SK-N-SH (cell line): Measurements from ENCODE around the gene PIGZ. TPM values are rescaled to one million over a fixed set of nuclear protein-coding genes. Genes with fewer than 3 reads are reported as not detected.

Source experiments
- CTCF ChIA-PET: fragments of 300-600, 350-600 bp; formaldehyde crosslinking; extraction: SDS; loops from one replicate; lab custom pipeline; 2021; lab: Yijun Ruan, JAX
- POLR2A ChIA-PET: fragments of 350-600 bp; sonication (Branson Sonifier 250); formaldehyde crosslinking; extraction: SDS; loops from one replicate; lab custom pipeline; 2020; ENCODE audit warnings: antibody characterized with exemption, inconsistent platforms; lab: Yijun Ruan, JAX
- DNase-seq: peaks from one replicate; pipeline ENCODE4 v3.0.0; 2012
- H2AFZ ChIP-seq: fragments of 200-600 bp; sonication (generic); 2 replicates; pipeline ENCODE4 v1.8.1; 2016; ENCODE audit warnings: antibody characterized with exemption, mild to moderate bottlenecking, low read depth
- H3F3A ChIP-seq: fragments of 200-600 bp; sonication (generic); replicated peaks from 2 replicates; pipeline ENCODE3; 2016; ENCODE audit warnings: antibody characterized with exemption, mild to moderate bottlenecking; ENCODE audit not compliant: insufficient read depth
- H3K27ac ChIP-seq, 2 experiments: fragments of 200-500 bp in 1 of 2; fragments of 200-600 bp in 1 of 2; sonication (Bioruptor generic) in 1 of 2; sonication (generic), shearing (Covaris generic) in 1 of 2; 2 replicates each; pipeline versions ENCODE4 v1.5.1 to v1.6.1; 2014 to 2016; ENCODE audit warnings: low read depth in 2 of 2, inconsistent platforms in 1 of 2, low read length in 1 of 2, mild to moderate bottlenecking in 1 of 2, mixed read lengths in 1 of 2
- H3K27me3 ChIP-seq: fragments of 200-600 bp; sonication (generic), shearing (Covaris generic); 2 replicates; pipeline ENCODE4 v1.6.1; 2016; ENCODE audit warnings: mixed run types; ENCODE audit not compliant: insufficient read depth
- H3K36me3 ChIP-seq, 2 experiments: fragments of 200-500 bp in 1 of 2; fragments of 200-600 bp in 1 of 2; sonication (Bioruptor generic) in 1 of 2; sonication (generic) in 1 of 2; replicated peaks in 1 of 2; 2 replicates each; pipeline versions ENCODE3 to v1.5.1; 2014 to 2016; ENCODE audit warnings: low read length in 1 of 2, mild to moderate bottlenecking in 1 of 2; ENCODE audit not compliant: insufficient read depth in 2 of 2, control insufficient read depth in 1 of 2
- H3K4me1 ChIP-seq, 2 experiments: fragments of 200-500 bp in 1 of 2; fragments of 200-600 bp in 1 of 2; sonication (Bioruptor generic) in 1 of 2; sonication (generic), shearing (Covaris generic) in 1 of 2; 2 replicates each; pipeline versions ENCODE4 v1.5.1 to v1.6.1; 2014 to 2016; ENCODE audit warnings: low read depth in 1 of 2, low read length in 1 of 2, mixed run types in 1 of 2; ENCODE audit not compliant: insufficient read depth in 2 of 2, control insufficient read depth in 1 of 2
- H3K4me2 ChIP-seq: fragments of 200-600 bp; sonication (generic), shearing (Covaris generic); 2 replicates; pipeline ENCODE4 v1.6.1; 2017; ENCODE audit warnings: mixed run types
- H3K4me3 ChIP-seq, 2 experiments: fragments of 200-500 bp in 1 of 2; fragments of 200-600 bp in 1 of 2; sonication (Bioruptor generic) in 1 of 2; sonication (generic), shearing (Covaris generic) in 1 of 2; 2 replicates each; pipeline versions ENCODE4 v1.5.1 to v1.8.1; 2014 to 2016; ENCODE audit warnings: low read depth in 2 of 2, inconsistent platforms in 1 of 2, low read length in 1 of 2, mild to moderate bottlenecking in 1 of 2, mixed read lengths in 1 of 2, moderate library complexity in 1 of 2
- H3K79me2 ChIP-seq: fragments of 200-600 bp; sonication (generic); 2 replicates; pipeline ENCODE4 v1.8.1; 2017; ENCODE audit warnings: mild to moderate bottlenecking; ENCODE audit not compliant: insufficient read depth
- H3K9ac ChIP-seq: fragments of 200-600 bp; sonication (generic); 2 replicates; pipeline ENCODE4 v1.6.1; 2017; ENCODE audit warnings: mixed run types
- H3K9me2 ChIP-seq: fragments of 200-600 bp; sonication (generic); 2 replicates; pipeline ENCODE4 v1.6.1; 2017; ENCODE audit warnings: mixed run types
- H3K9me3 ChIP-seq: fragments of 200-600 bp; sonication (generic); 2 replicates; pipeline ENCODE4 v1.6.1; 2017; ENCODE audit warnings: mixed run types, mild to moderate bottlenecking, moderate library complexity
- H4K20me1 ChIP-seq: fragments of 200-600 bp; sonication (generic); 2 replicates; pipeline ENCODE4 v1.6.1; 2017; ENCODE audit warnings: mild to moderate bottlenecking, mixed run types; ENCODE audit not compliant: insufficient read depth
- CTCF ChIP-seq: fragments of 200-600 bp; sonication (generic); IDR thresholded peaks from 2 replicates; pipeline ENCODE4 v1.6.1; 2017; ENCODE audit warnings: antibody characterized with exemption, mild to moderate bottlenecking, moderate library complexity
- EP300 ChIP-seq, 2 experiments: IDR thresholded peaks; 2 replicates each; pipeline versions ENCODE4 v1.4.0 to v1.6.1; 2012; ENCODE audit warnings: borderline replicate concordance in 1 of 2, low read depth in 1 of 2, low read length in 1 of 2
- FOSL2 ChIP-seq: IDR thresholded peaks from 2 replicates; pipeline ENCODE4 v1.4.0; 2012; ENCODE audit warnings: low read depth, mild to moderate bottlenecking, moderate library complexity, borderline replicate concordance
- FOXJ3 ChIP-seq: sonication (generic); formaldehyde crosslinking; IDR thresholded peaks from 2 replicates; pipeline ENCODE4 v1.5.1; 2020; ENCODE audit warnings: mild to moderate bottlenecking, missing genetic modification reagents
- GABPA ChIP-seq: IDR thresholded peaks from 2 replicates; pipeline ENCODE4 v1.4.0; 2012; ENCODE audit warnings: low read depth, mild to moderate bottlenecking
- GATA2 ChIP-seq: sonication (generic); formaldehyde crosslinking; IDR thresholded peaks from 2 replicates; pipeline ENCODE4 v1.5.0; 2020; ENCODE audit warnings: mild to moderate bottlenecking, missing genetic modification reagents
- JUND ChIP-seq: IDR thresholded peaks from 2 replicates; pipeline ENCODE4 v1.4.0; 2012
- NFIC ChIP-seq: IDR thresholded peaks from 2 replicates; pipeline ENCODE4 v1.4.0; 2012; ENCODE audit warnings: borderline replicate concordance
- POLR2AphosphoS5 ChIP-seq: IDR thresholded peaks from 2 replicates; pipeline ENCODE4 v1.6.1; 2012; ENCODE audit warnings: low read depth, low read length
- RAD21 ChIP-seq: IDR thresholded peaks from 2 replicates; pipeline ENCODE4 v1.6.1; 2012; ENCODE audit warnings: mild to moderate bottlenecking, low read length
- RCOR1 ChIP-seq: fragments of 150-350 bp; IDR thresholded peaks from 2 replicates; pipeline ENCODE4 v1.6.1; 2017; ENCODE audit warnings: antibody characterized with exemption, low read length
- REST ChIP-seq: IDR thresholded peaks from 2 replicates; pipeline ENCODE4 v1.6.1; 2012; ENCODE audit warnings: mild to moderate bottlenecking, low read depth, low read length, moderate library complexity
- RFX5 ChIP-seq: IDR thresholded peaks from 2 replicates; pipeline ENCODE4 v1.6.1; 2012; ENCODE audit warnings: mild to moderate bottlenecking, improper control_type of control experiment, low read length
- RXRA ChIP-seq: IDR thresholded peaks from 2 replicates; pipeline ENCODE4 v1.4.0; 2012; ENCODE audit warnings: low read depth, mild to moderate bottlenecking, borderline replicate concordance
- TAF1 ChIP-seq: IDR thresholded peaks from 2 replicates; pipeline ENCODE4 v1.6.1; 2012; ENCODE audit warnings: low read depth, mild to moderate bottlenecking, low read length, moderate library complexity, borderline replicate concordance
- USF2 ChIP-seq: fragments of 150-350 bp; IDR thresholded peaks from 2 replicates; pipeline ENCODE4 v1.6.1; 2017; ENCODE audit warnings: antibody characterized with exemption, low read length, low read depth, borderline replicate concordance
- YY1 ChIP-seq: IDR thresholded peaks from 2 replicates; pipeline ENCODE4 v1.4.0; 2012; ENCODE audit warnings: low read depth, mild to moderate bottlenecking
- ZBTB33 ChIP-seq: IDR thresholded peaks from 2 replicates; pipeline ENCODE4 v1.4.0; 2012; ENCODE audit warnings: low read depth, borderline replicate concordance
- WGBS: methylation state at CpG from one replicate; pipeline ENCODE4 v1.1.6; 2017; ENCODE audit warnings: low lambda C conversion rate; 5-methylcytosine and 5-hydroxymethylcytosine counted together
- polyA plus RNA-seq, 3 experiments: library from polyadenylated mRNA; depleted of rRNA; stranded (reverse); fragments of >200 nt; gene quantifications; 2 replicates each; pipeline ENCODE4 v1.2.3, GENCODE V29; 2012

The PIGZ gene
- polyA plus RNA-seq, 1 of the 3 experiments (the other 2 are of a cell fraction) = 5.0 TPM

GRCh38 chr3:196990601-196991007, 22.0 kb upstream of the PIGZ start:
- 91% methylated on average over 6 of the region's 10 CpGs for WGBS
- Histone ChIP-seq H3K27me3 (no peaks in the 10 kb centered on the region; the same call in 1 of the 2 replicates), H3K9me2 (no peaks in the 10 kb centered on the region), H3K27ac (no peak overlapping the region), H2AFZ (no peak overlapping the region), H3K4me3 (no peak overlapping the region), H3K9me3 (no peaks in the 10 kb centered on the region), H3K36me3 (no peaks in the 10 kb centered on the region), H3K4me1 (peaks cover 0 to 11% of the 10 kb centered on the region in 2 experiments; a peak in 1 of 4 replicates), H3K4me2 (no peak overlapping the region), H3K9ac (no peak overlapping the region), H4K20me1 (no peaks in the 10 kb centered on the region), H3K79me2 (no peaks in the 10 kb centered on the region), H3F3A (no peaks in the 10 kb centered on the region)
- CTCF ChIA-PET = interaction anchor here (0.8 to 4.7 kb wide), 5 partner anchors 12 to 39 kb away, joined by 3 to 26 read pairs (median 12); partner anchors contain the start of gene MELTF
- TF ChIP-seq EP300 (IDR thresholded peaks at IDR 0.05; ENCODE audit: borderline replicate concordance in 1 of 2, low read depth in 1 of 2, low read length in 1 of 2) = no peak
- no peak for TF ChIP-seq RXRA
- no peak for TF ChIP-seq POLR2AphosphoS5
- TF ChIP-seq GABPA = no peak
- TF ChIP-seq JUND = no peak
- no peak for TF ChIP-seq RFX5
- TF ChIP-seq RAD21 = no peak
- no peak for TF ChIP-seq CTCF
- TF ChIP-seq REST = no peak
- TF ChIP-seq ZBTB33 = no peak
- TF ChIP-seq USF2 = no peak
- TF ChIP-seq FOXJ3 (CRISPR knock-in tag) = no peak
- TF ChIP-seq GATA2 = no peak
- no peak for TF ChIP-seq NFIC
- TF ChIP-seq TAF1 = no peak
- TF ChIP-seq FOSL2 = no peak
- no peak for TF ChIP-seq YY1
- no peak for TF ChIP-seq RCOR1
- DNase-seq = no peak
- POLR2A ChIA-PET = no interaction called here
